Neuronal stem cell (in vitro differentiated cells): Measurements from ENCODE around the gene FAM3B.

Experiments used
- DNase-seq: peaks from one replicate; pipeline ENCODE4 v3.0.0-alpha.2; 2013; ENCODE audit warnings: low spot score
- H2AFZ ChIP-seq: one replicate; pipeline ENCODE4 v1.6.1; 2013; ENCODE audit warnings: mild to moderate bottlenecking, low read length, inconsistent platforms
- H2AK5ac ChIP-seq: 2 replicates; pipeline ENCODE4 v1.6.1; 2013; ENCODE audit warnings: low read depth, mild to moderate bottlenecking, inconsistent platforms, low read length, moderate library complexity, mixed read lengths
- H2BK120ac ChIP-seq: 2 replicates; pipeline ENCODE4 v1.6.1; 2013; ENCODE audit warnings: low read depth, mild to moderate bottlenecking, inconsistent platforms, low read length, moderate library complexity, mixed read lengths
- H2BK12ac ChIP-seq: one replicate; pipeline ENCODE4 v1.6.1; 2013; ENCODE audit warnings: low read length, inconsistent platforms
- H2BK15ac ChIP-seq: 2 replicates; pipeline ENCODE4 v1.6.1; 2013; ENCODE audit warnings: mild to moderate bottlenecking, low read length, inconsistent platforms, mixed read lengths
- H2BK5ac ChIP-seq: one replicate; pipeline ENCODE4 v1.6.1; 2013; ENCODE audit warnings: inconsistent platforms, mild to moderate bottlenecking, low read length, moderate library complexity
- H3K14ac ChIP-seq: one replicate; pipeline ENCODE4 v1.6.1; 2013; ENCODE audit warnings: low read length, inconsistent platforms
- H3K18ac ChIP-seq: 2 replicates; pipeline ENCODE4 v1.6.1; 2013; ENCODE audit warnings: low read length, inconsistent platforms
- H3K23ac ChIP-seq: 2 replicates; pipeline ENCODE4 v1.6.1; 2013; ENCODE audit warnings: low read depth, mild to moderate bottlenecking, mixed read lengths, low read length, inconsistent platforms; ENCODE audit not compliant: poor library complexity
- H3K27ac ChIP-seq: replicated peaks from 3 replicates; pipeline ENCODE4 v1.5.1; 2013; ENCODE audit warnings: low read length, inconsistent platforms
- H3K27me3 ChIP-seq, 3 experiments: 2 replicates each; pipeline ENCODE4 v1.6.1; 2013; ENCODE audit warnings: low read length in 3 of 3, mild to moderate bottlenecking in 2 of 3, inconsistent platforms in 1 of 3, low read depth in 1 of 3, mixed read lengths in 1 of 3, moderate library complexity in 1 of 3; ENCODE audit not compliant: control insufficient read depth in 3 of 3, insufficient read depth in 3 of 3
- H3K36me3 ChIP-seq, 2 donors: replicated peaks in 1 of 2; 2 replicates each; pipeline ENCODE4 v1.6.1; 2013; ENCODE audit warnings: low read length in 2 of 2; ENCODE audit not compliant: control insufficient read depth in 2 of 2, insufficient read depth in 2 of 2
- H3K4ac ChIP-seq: 2 replicates; pipeline ENCODE4 v1.6.1; 2013; ENCODE audit warnings: inconsistent platforms, mild to moderate bottlenecking, low read length, moderate library complexity
- H3K4me1 ChIP-seq, 2 donors: 1 replicate in 1 of 2; 2 replicates in 1 of 2; pipeline ENCODE4 v1.6.1; 2013; ENCODE audit warnings: low read length in 2 of 2, low read depth in 1 of 2; ENCODE audit not compliant: control insufficient read depth in 2 of 2, insufficient read depth in 1 of 2
- H3K4me2 ChIP-seq: one replicate; pipeline ENCODE4 v1.6.1; 2013; ENCODE audit warnings: mild to moderate bottlenecking, low read length, inconsistent platforms; ENCODE audit not compliant: insufficient read depth, poor library complexity, severe bottlenecking
- H3K4me3 ChIP-seq, 2 donors: 2 replicates each; pipeline ENCODE4 v1.5.1; 2013; ENCODE audit warnings: low read length in 2 of 2, mild to moderate bottlenecking in 2 of 2, inconsistent platforms in 1 of 2, moderate library complexity in 1 of 2
- H3K79me1 ChIP-seq: one replicate; pipeline ENCODE4 v1.6.1; 2013; ENCODE audit warnings: low read depth, mild to moderate bottlenecking, inconsistent platforms, low read length, moderate library complexity
- H3K9ac ChIP-seq: one replicate; pipeline ENCODE4 v1.6.1; 2013; ENCODE audit warnings: mild to moderate bottlenecking, low read depth, low read length, inconsistent platforms; ENCODE audit not compliant: poor library complexity
- H3K9me3 ChIP-seq, 2 donors: replicated peaks in 1 of 2; 2 replicates each; pipeline versions ENCODE3 to v1.6.1; 2013; ENCODE audit warnings: low read length in 2 of 2, mild to moderate bottlenecking in 2 of 2, inconsistent platforms in 1 of 2, low read depth in 1 of 2, mixed read lengths in 1 of 2, moderate library complexity in 1 of 2; ENCODE audit not compliant: control insufficient read depth in 2 of 2, insufficient read depth in 1 of 2
- H4K8ac ChIP-seq: one replicate; pipeline ENCODE4 v1.6.1; 2013; ENCODE audit warnings: low read depth, mild to moderate bottlenecking, inconsistent platforms, low read length, moderate library complexity
- H4K91ac ChIP-seq: one replicate; pipeline ENCODE4 v1.6.1; 2013; ENCODE audit warnings: low read length, low read depth, mild to moderate bottlenecking, inconsistent platforms; ENCODE audit not compliant: poor library complexity
- WGBS, 2 donors: extraction: QIAGEN DNeasy Blood & Tissue Kit; methylation state at CpG; one replicate each; pipeline ENCODE4 v1.1.7; 2013; ENCODE audit warnings: missing lambda C conversion rate in 2 of 2, mixed read lengths in 1 of 2; ENCODE audit not compliant: insufficient read length in 2 of 2, insufficient replicate concordance in 1 of 2; ENCODE audit errors: extremely low coverage in 2 of 2; 5-methylcytosine and 5-hydroxymethylcytosine counted together

The FAM3B gene

DNA sequence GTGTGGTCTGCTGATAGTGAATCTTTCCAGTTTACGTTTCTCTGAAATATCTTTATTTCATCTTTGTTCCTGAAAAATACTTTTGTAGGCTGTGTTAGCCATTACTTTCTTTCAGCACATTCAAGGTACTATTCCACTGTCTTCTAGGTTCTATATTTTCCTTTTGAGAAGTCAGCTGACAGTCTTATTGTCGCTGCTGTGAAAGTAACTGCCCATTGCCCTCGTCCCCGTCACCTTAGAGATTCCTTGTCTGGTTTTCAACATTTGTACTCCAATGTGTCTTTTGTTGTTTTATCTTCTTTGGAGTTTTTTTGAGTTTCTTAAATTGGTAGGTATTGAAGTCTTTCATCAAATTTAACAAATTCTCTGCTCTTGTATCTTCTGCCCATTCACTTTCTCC, 25.4 kb downstream of the FAM3B start:
- no peak overlapping the region for H4K91ac ChIP-seq
- H3K9me3 ChIP-seq, result peaks cover 0 to 5% of the 10 kb centered on the region in 2 donors
- no peak overlapping the region for H3K4me2 ChIP-seq
- H3K4me1 ChIP-seq, result no peaks in the 10 kb centered on the region
- no peak overlapping the region for H2BK15ac ChIP-seq
- H2AFZ ChIP-seq, result no peak overlapping the region
- H3K4me3 ChIP-seq, result no peak overlapping the region
- DNase-seq, result no peak
- H3K14ac ChIP-seq, result no peak overlapping the region
- no peak overlapping the region for H4K8ac ChIP-seq
- H3K27me3 ChIP-seq, result no peaks in the 10 kb centered on the region
- H3K18ac ChIP-seq, result no peak overlapping the region
- H3K36me3 ChIP-seq, result peaks cover 0 to 2% of the 10 kb centered on the region in 2 donors
- no peak overlapping the region for H2BK120ac ChIP-seq
- H2AK5ac ChIP-seq, result no peak overlapping the region
- no peak overlapping the region for H3K4ac ChIP-seq
- H2BK12ac ChIP-seq, result no peak overlapping the region
- no peak overlapping the region for H2BK5ac ChIP-seq
- H3K23ac ChIP-seq, result no peak overlapping the region
- no peak overlapping the region for H3K9ac ChIP-seq
- no CpG with 5 or more reads among the region's 4 CpGs for WGBS, 2 donors
- H3K27ac ChIP-seq, result no peak overlapping the region
- H3K79me1 ChIP-seq, result no peaks in the 10 kb centered on the region

DNA sequence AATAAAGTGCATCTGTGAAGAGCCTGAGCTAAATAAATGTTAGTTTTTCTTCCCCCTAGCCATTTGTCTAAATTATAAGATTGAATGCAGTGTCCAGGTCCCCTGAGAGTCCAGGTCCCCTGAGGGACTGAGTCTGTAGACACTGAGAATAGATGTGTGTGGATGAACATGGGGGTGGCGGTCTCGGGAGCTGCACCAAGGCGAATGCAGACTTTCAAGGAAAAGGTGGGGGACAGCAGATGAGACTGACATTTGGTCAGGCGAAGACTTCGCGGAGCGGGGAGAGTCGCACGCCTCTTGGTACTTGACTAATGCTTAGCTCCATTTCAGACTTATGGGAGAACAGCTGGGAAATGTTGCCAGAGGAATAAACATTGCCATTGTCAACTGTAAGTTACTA, 27.5 kb downstream of the FAM3B start:
- Histone ChIP-seq H2BK120ac (no peak overlapping the region), H3K4ac (no peak overlapping the region), H2BK15ac (no peak overlapping the region), H3K14ac (no peak overlapping the region), H4K8ac (no peak overlapping the region), H2BK5ac (no peak overlapping the region), H3K4me2 (no peak overlapping the region), H3K9me3 (peaks cover 0 to 1% of the 10 kb centered on the region in 2 donors), H3K18ac (no peak overlapping the region), H3K27ac (no peak overlapping the region), H3K23ac (no peak overlapping the region), H3K36me3 (no peaks in the 10 kb centered on the region), H3K4me3 (no peak overlapping the region), H3K4me1 (peaks cover 0 to 2% of the 10 kb centered on the region in 2 donors), H3K79me1 (no peaks in the 10 kb centered on the region), H4K91ac (no peak overlapping the region), H2BK12ac (no peak overlapping the region), H3K27me3 (no peaks in the 10 kb centered on the region), H3K9ac (no peak overlapping the region), H2AFZ (no peak overlapping the region), H2AK5ac (no peak overlapping the region)
- WGBS, 2 donors, result no CpG with 5 or more reads among the region's 9 CpGs
- no peak for DNase-seq

GRCh38 chr21:41345356-41345755, 28.8 kb downstream of the FAM3B start:
- Histone ChIP-seq H3K9ac (no peak overlapping the region), H3K27me3 (no peaks in the 10 kb centered on the region)

GRCh38 chr21:41345934-41346685, 29.5 kb downstream of the FAM3B start:
- Histone ChIP-seq H3K9ac (no peak overlapping the region), H3K79me1 (no peaks in the 10 kb centered on the region), H3K36me3 (no peaks in the 10 kb centered on the region), H3K27ac (no peak overlapping the region), H3K27me3 (no peaks in the 10 kb centered on the region), H2AK5ac (no peak overlapping the region), H2BK15ac (no peak overlapping the region), H2AFZ (no peak overlapping the region), H4K8ac (no peak overlapping the region), H3K4me3 (no peak overlapping the region), H2BK5ac (no peak overlapping the region), H3K4me2 (no peak overlapping the region), H4K91ac (no peak overlapping the region), H3K18ac (no peak overlapping the region), H3K4ac (no peak overlapping the region), H2BK12ac (no peak overlapping the region), H3K4me1 (peaks cover 0 to 2% of the 10 kb centered on the region in 2 donors), H3K23ac (no peak overlapping the region), H3K14ac (no peak overlapping the region), H3K9me3 (peaks cover 0 to 1% of the 10 kb centered on the region in 2 donors), H2BK120ac (no peak overlapping the region)
- DNase-seq, result no peak
- no CpG with 5 or more reads among the region's 13 CpGs for WGBS, 2 donors

More at GRCh38 chr21:41345356-41345755, 28.8 kb downstream of the FAM3B start:
- no peaks in the 10 kb centered on the region for H3K36me3 ChIP-seq
- DNase-seq, result no peak
- no peak overlapping the region for H4K8ac ChIP-seq
- H3K79me1 ChIP-seq, result no peaks in the 10 kb centered on the region
- no peak overlapping the region for H3K14ac ChIP-seq
- H3K27ac ChIP-seq, result no peak overlapping the region
- H3K9me3 ChIP-seq, result peaks cover 0 to 1% of the 10 kb centered on the region in 2 donors
- H4K91ac ChIP-seq, result no peak overlapping the region
- no peak overlapping the region for H3K18ac ChIP-seq
- no peak overlapping the region for H3K4ac ChIP-seq
- peaks cover 0 to 2% of the 10 kb centered on the region in 2 donors for H3K4me1 ChIP-seq
- H2BK15ac ChIP-seq, result no peak overlapping the region
- no CpG with 5 or more reads among the region's 4 CpGs for WGBS, 2 donors
- H2BK5ac ChIP-seq, result no peak overlapping the region
- H3K4me2 ChIP-seq, result no peak overlapping the region
- no peak overlapping the region for H3K23ac ChIP-seq
- H2AK5ac ChIP-seq, result no peak overlapping the region
- H2BK12ac ChIP-seq, result no peak overlapping the region
- no peak overlapping the region for H2BK120ac ChIP-seq
- no peak overlapping the region for H2AFZ ChIP-seq
- H3K4me3 ChIP-seq, result no peak overlapping the region
